ENCODE results near the gene SORT1.

- TF ChIP-seq, protein P1, sequence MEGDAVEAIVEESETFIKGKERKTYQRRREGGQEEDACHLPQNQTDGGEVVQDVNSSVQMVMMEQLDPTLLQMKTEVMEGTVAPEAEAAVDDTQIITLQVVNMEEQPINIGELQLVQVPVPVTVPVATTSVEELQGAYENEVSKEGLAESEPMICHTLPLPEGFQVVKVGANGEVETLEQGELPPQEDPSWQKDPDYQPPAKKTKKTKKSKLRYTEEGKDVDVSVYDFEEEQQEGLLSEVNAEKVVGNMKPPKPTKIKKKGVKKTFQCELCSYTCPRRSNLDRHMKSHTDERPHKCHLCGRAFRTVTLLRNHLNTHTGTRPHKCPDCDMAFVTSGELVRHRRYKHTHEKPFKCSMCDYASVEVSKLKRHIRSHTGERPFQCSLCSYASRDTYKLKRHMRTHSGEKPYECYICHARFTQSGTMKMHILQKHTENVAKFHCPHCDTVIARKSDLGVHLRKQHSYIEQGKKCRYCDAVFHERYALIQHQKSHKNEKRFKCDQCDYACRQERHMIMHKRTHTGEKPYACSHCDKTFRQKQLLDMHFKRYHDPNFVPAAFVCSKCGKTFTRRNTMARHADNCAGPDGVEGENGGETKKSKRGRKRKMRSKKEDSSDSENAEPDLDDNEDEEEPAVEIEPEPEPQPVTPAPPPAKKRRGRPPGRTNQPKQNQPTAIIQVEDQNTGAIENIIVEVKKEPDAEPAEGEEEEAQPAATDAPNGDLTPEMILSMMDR (IDR thresholded peaks at IDR 0.05; ENCODE audit: insufficient read depth, low read length, poor library complexity, severe bottlenecking), result no peak
- no peak for TF ChIP-seq EZH2phosphoT487 (conservative IDR thresholded peaks at IDR 0.05; ENCODE audit: low read length)
These were observed 81.2 kb downstream of the SORT1 start for GRCh38 chr1:109316506-109316905.

Measured in SU-DHL-6 (cell line).